ENCODE results near the gene CAPN8. TPM values are rescaled to one million over a fixed set of nuclear protein-coding genes. Genes with fewer than 3 reads are reported as not detected.

The CAPN8 gene
- total and polyA plus RNA-seq, 4 donors: 0.08 to 0.16 TPM; not detected in 2

DNA sequence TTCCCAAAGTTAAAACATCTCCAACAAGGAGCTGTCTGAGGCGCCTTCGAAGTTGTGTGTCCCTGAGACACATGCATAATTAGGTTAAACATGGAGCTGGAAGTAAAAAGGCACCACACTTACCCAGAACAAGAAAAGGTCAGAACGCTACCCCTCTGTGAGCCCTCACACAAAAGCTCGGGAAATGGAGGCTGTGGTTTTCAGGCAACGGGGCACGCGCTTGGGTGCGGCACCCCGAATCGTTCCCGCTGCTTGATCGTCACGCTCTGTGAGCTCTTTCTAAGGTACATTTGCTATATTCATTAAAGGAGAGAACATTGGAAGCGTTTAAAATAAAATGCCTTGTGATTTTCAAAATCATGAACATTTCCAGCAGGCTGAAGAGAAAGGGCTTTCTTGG is 12.5 kb downstream of the CAPN8 start:
- no peak for DNase-seq (ENCODE audit: low spot score)
- WGBS: 92% methylated on average over 14 of the region's 14 CpGs
- Histone ChIP-seq H3K9me3 (ENCODE audit: control insufficient read depth in 4 of 4, low read length in 3 of 4) (no peaks in the 10 kb centered on the region), H3K9ac (ENCODE audit: low read depth in 1 of 2, low read length in 2 of 2) (no peak overlapping the region), H3K4me3 (ENCODE audit: low read depth in 1 of 3, low read length in 3 of 3) (no peak overlapping the region), H3K27me3 (ENCODE audit: control insufficient read depth in 4 of 4, insufficient read depth in 4 of 4, low read length in 3 of 4) (no peaks in the 10 kb centered on the region), H3K27ac (ENCODE audit: low read depth in 1 of 2, low read length in 2 of 2) (no peak overlapping the region), H3K36me3 (ENCODE audit: control insufficient read depth in 4 of 4, insufficient read depth in 3 of 4, low read depth in 1 of 4, low read length in 3 of 4) (no peaks in the 10 kb centered on the region), H3K4me1 (ENCODE audit: control insufficient read depth in 4 of 4, insufficient read depth in 4 of 4, low read length in 3 of 4) (peaks cover 0 to 4% (median 2%) of the 10 kb centered on the region in 4 donors)
- TF ChIP-seq RXRA (IDR thresholded peaks at IDR 0.05): no peak
- no peak for TF ChIP-seq RAD21 (IDR thresholded peaks at IDR 0.05)
- TF ChIP-seq, protein P1, sequence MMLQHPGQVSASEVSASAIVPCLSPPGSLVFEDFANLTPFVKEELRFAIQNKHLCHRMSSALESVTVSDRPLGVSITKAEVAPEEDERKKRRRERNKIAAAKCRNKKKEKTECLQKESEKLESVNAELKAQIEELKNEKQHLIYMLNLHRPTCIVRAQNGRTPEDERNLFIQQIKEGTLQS (IDR thresholded peaks at IDR 0.05): no peak
- no peak for TF ChIP-seq HNF4A (conservative IDR thresholded peaks at IDR 0.05)
- TF ChIP-seq FOXA1 (IDR thresholded peaks at IDR 0.05): no peak
- TF ChIP-seq GABPA (IDR thresholded peaks at IDR 0.05 in 1 of 2, conservative IDR thresholded peaks at IDR 0.05 in 1 of 2): no peak
- no peak for TF ChIP-seq NR2F2 (IDR thresholded peaks at IDR 0.05)
- no peak for TF ChIP-seq TAF1 (conservative IDR thresholded peaks at IDR 0.05)
- TF ChIP-seq, protein P2, sequence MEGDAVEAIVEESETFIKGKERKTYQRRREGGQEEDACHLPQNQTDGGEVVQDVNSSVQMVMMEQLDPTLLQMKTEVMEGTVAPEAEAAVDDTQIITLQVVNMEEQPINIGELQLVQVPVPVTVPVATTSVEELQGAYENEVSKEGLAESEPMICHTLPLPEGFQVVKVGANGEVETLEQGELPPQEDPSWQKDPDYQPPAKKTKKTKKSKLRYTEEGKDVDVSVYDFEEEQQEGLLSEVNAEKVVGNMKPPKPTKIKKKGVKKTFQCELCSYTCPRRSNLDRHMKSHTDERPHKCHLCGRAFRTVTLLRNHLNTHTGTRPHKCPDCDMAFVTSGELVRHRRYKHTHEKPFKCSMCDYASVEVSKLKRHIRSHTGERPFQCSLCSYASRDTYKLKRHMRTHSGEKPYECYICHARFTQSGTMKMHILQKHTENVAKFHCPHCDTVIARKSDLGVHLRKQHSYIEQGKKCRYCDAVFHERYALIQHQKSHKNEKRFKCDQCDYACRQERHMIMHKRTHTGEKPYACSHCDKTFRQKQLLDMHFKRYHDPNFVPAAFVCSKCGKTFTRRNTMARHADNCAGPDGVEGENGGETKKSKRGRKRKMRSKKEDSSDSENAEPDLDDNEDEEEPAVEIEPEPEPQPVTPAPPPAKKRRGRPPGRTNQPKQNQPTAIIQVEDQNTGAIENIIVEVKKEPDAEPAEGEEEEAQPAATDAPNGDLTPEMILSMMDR (IDR thresholded peaks at IDR 0.05; ENCODE audit: low read depth, low read length, missing input control): no peak
- TF ChIP-seq, protein P3, sequence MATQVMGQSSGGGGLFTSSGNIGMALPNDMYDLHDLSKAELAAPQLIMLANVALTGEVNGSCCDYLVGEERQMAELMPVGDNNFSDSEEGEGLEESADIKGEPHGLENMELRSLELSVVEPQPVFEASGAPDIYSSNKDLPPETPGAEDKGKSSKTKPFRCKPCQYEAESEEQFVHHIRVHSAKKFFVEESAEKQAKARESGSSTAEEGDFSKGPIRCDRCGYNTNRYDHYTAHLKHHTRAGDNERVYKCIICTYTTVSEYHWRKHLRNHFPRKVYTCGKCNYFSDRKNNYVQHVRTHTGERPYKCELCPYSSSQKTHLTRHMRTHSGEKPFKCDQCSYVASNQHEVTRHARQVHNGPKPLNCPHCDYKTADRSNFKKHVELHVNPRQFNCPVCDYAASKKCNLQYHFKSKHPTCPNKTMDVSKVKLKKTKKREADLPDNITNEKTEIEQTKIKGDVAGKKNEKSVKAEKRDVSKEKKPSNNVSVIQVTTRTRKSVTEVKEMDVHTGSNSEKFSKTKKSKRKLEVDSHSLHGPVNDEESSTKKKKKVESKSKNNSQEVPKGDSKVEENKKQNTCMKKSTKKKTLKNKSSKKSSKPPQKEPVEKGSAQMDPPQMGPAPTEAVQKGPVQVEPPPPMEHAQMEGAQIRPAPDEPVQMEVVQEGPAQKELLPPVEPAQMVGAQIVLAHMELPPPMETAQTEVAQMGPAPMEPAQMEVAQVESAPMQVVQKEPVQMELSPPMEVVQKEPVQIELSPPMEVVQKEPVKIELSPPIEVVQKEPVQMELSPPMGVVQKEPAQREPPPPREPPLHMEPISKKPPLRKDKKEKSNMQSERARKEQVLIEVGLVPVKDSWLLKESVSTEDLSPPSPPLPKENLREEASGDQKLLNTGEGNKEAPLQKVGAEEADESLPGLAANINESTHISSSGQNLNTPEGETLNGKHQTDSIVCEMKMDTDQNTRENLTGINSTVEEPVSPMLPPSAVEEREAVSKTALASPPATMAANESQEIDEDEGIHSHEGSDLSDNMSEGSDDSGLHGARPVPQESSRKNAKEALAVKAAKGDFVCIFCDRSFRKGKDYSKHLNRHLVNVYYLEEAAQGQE (IDR thresholded peaks at IDR 0.05): no peak
- TF ChIP-seq, protein P4, sequence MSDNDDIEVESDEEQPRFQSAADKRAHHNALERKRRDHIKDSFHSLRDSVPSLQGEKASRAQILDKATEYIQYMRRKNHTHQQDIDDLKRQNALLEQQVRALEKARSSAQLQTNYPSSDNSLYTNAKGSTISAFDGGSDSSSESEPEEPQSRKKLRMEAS (IDR thresholded peaks at IDR 0.05): no peak
- no peak for TF ChIP-seq EGR1 (IDR thresholded peaks at IDR 0.05; ENCODE audit: low read depth in 2 of 2)
- no peak for TF ChIP-seq HNF4G (IDR thresholded peaks at IDR 0.05)

DNA sequence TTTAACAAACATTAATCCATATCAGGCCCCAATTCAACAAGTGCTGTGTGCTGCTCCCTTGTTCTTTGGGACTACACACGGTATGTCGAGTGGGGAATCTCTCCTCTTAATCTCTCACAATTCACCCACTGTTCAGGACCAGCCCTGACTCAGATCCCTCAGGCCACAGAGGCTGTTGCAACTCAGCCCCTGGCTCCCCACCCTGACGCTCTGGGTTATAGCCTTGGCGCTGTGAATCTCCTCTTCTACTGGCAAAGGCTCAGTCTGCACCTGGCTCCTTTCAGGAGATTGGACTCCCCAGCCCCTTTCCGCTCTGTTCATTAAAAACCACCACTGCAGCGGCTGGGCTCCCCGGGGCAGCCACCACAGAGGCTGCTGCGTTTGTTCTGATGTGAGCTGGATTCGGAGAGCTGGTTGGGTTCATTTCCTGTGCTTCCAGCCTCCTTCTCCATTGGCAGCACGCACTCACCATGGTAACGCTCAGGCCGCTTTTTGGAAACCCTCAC is 13.0 kb downstream of the CAPN8 start:
- H3K9me3 ChIP-seq (ENCODE audit: control insufficient read depth in 4 of 4, low read length in 3 of 4): no peaks in the 10 kb centered on the region
- peaks cover 0 to 4% (median 2%) of the 10 kb centered on the region in 4 donors for H3K4me1 ChIP-seq (ENCODE audit: control insufficient read depth in 4 of 4, insufficient read depth in 4 of 4, low read length in 3 of 4)
- no peaks in the 10 kb centered on the region for H3K27me3 ChIP-seq (ENCODE audit: control insufficient read depth in 4 of 4, insufficient read depth in 4 of 4, low read length in 3 of 4)
- no peak for DNase-seq (ENCODE audit: low spot score)
- 87% methylated on average over 12 of the region's 12 CpGs for WGBS
- no peaks in the 10 kb centered on the region for H3K36me3 ChIP-seq (ENCODE audit: control insufficient read depth in 4 of 4, insufficient read depth in 3 of 4, low read depth in 1 of 4, low read length in 3 of 4)
- H3K27ac ChIP-seq (ENCODE audit: low read depth in 1 of 2, low read length in 2 of 2): no peak overlapping the region
- no peak overlapping the region for H3K9ac ChIP-seq (ENCODE audit: low read depth in 1 of 2, low read length in 2 of 2)
- no peak overlapping the region for H3K4me3 ChIP-seq (ENCODE audit: low read depth in 1 of 3, low read length in 3 of 3)
- TF ChIP-seq FOXA2 (IDR thresholded peaks at IDR 0.05) (no peak), NR2F2 (IDR thresholded peaks at IDR 0.05) (no peak), YY1 (IDR thresholded peaks at IDR 0.05) (no peak), TAF1 (conservative IDR thresholded peaks at IDR 0.05) (no peak), HNF4G (IDR thresholded peaks at IDR 0.05) (no peak), JUND (IDR thresholded peaks at IDR 0.05) (no peak), RAD21 (IDR thresholded peaks at IDR 0.05) (no peak), EGR1 (IDR thresholded peaks at IDR 0.05; ENCODE audit: low read depth in 2 of 2) (no peak), FOXA1 (IDR thresholded peaks at IDR 0.05) (no peak)
- TF ChIP-seq, protein P5, sequence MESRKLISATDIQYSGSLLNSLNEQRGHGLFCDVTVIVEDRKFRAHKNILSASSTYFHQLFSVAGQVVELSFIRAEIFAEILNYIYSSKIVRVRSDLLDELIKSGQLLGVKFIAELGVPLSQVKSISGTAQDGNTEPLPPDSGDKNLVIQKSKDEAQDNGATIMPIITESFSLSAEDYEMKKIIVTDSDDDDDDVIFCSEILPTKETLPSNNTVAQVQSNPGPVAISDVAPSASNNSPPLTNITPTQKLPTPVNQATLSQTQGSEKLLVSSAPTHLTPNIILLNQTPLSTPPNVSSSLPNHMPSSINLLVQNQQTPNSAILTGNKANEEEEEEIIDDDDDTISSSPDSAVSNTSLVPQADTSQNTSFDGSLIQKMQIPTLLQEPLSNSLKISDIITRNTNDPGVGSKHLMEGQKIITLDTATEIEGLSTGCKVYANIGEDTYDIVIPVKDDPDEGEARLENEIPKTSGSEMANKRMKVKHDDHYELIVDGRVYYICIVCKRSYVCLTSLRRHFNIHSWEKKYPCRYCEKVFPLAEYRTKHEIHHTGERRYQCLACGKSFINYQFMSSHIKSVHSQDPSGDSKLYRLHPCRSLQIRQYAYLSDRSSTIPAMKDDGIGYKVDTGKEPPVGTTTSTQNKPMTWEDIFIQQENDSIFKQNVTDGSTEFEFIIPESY (IDR thresholded peaks at IDR 0.05): no peak
- TF ChIP-seq, protein P1 (IDR thresholded peaks at IDR 0.05): no peak
- TF ChIP-seq, protein P3 (IDR thresholded peaks at IDR 0.05): no peak
- TF ChIP-seq, protein P2 (IDR thresholded peaks at IDR 0.05; ENCODE audit: low read depth, low read length, missing input control): no peak
